ACHN (cell line): ENCODE data around the gene SHC3.

Experiments
- DNase-seq: peaks from one replicate; pipeline ENCODE4 v3.0.0-alpha.2; 2015
- in situ Hi-C: cut with HindIII; loops from 2 replicates; pipeline ENCODE4 v1.10.0; 2017; ENCODE audit warnings: low sequenced_read_pairs, low pct_ligation_motif_present, low pct_unique_long_range_greater_than_20kb

The SHC3 gene

DNA sequence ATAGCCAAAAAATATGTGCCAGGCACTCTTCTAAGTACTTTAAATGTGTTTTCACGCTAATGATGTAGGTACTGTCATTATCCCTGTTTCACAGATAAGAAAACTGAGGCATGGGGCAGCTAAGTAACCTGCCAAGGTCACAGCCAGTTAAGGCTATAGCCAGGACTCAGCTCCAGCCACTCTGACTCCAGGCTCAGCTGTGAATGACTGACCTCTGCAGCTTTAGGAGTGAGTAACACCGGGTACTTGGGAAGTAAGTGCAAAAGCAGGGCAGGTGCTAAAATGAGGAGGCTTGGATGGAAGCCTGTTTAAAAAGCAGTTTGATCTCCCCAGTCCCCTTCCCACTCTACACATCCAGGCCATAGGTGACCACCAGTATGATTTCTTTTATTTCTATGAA, 10.6 kb upstream of the SHC3 start:
- in situ Hi-C loops: no loop called here
- peak; percentile 15 for DNase-seq

DNA sequence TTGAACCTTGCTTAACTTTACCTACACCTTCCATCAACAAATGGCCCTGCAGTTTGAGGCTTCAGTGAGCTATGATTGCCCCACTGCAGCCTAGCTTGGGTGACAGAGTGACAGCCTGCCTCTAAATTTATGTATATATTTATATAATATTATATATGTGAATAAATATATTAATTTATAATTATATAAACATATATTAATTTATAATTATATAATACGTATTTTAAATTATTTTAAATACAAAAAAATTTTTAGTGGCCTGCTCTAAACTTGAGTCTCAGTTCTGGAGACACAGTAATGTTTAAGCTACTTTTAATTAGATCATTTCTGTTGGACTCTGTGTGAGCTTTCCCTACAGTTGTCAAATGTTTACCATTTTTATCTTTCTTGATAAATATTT, 9.3 kb upstream of the SHC3 start:
- in situ Hi-C loops: no loop called here
- DNase-seq: no peak

DNA sequence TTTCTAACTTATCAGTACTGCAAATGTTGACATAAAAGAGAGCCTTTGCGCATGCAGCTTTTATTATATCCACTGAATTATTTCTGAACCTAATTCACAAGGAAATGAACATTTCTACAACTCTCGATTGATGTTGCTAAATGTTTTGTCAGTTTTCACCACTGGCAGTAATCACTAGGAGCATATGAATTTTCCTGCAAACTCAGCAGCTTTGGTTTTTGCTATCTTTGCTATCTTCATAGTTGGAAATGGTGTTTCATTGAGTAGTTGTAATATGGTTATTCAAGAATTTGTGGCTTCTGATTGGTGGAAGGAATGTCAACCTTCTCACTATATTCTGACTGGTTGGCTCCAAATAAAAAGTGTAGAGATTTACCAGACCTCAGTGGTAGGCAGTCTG, 8.9 kb upstream of the SHC3 start:
- in situ Hi-C loops: no loop called here
- DNase-seq: no peak

DNA sequence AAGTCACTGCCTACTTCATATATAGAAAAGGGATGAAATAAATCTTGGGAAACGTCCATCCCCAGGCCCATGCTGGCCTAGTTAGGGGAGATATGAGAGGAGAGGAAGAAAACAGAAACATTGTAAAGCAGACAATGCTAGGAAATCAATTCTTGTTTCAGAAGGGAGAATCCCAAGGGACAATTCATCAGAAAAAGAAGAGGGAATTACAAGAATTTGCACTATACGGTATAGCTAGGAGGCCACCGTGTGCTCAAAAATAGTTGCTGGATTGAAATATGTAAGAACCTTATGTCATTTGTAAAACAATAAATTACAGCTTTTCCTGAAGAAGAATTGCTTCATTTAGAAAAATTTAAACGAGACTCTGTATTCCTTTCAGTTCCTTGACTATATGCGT, 8.3 kb upstream of the SHC3 start:
- in situ Hi-C loops: no loop called here
- no peak for DNase-seq

DNA sequence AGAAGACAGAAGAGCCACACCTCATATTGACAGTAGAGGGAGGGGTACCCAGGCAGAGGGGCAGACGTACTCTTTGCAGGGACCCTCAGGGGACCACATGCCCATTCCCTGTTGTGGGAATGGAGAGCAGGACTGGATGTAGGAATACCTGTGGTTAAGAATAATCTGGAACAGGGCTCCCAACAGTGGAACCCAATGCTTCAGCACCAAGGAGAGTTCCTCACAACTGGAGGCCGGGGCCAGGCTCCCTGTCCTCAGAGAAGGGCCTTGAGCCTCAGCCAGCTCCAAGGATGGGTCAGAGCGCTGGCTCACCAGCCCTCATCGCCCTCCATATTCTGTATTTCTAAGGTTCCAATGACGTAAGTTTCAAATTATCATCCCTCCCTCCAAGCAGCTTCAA, 7.4 kb upstream of the SHC3 start:
- in situ Hi-C loops: no loop called here
- DNase-seq: peak; percentile 57

DNA sequence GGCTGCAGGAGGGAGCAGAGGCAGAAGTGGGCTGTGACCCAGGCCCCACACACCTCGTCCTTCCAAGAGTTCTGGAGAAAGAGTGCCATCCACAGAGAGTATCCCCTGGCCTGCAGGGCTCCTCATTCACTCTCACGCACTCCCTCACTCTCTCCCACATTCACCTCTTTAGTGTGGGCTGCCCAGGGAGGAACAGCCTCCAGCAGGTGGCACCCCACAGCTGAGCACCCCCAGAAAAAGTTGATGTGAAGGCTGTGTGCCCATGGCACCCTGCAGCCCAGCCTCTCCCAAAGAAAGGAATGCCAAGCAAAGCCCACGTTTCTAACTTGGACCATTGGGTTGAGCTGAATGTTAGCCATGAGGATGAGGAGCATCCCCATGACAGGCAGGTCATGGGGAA, 4.5 kb upstream of the SHC3 start:
- DNase-seq: no peak
- in situ Hi-C loops: no loop called here

DNA sequence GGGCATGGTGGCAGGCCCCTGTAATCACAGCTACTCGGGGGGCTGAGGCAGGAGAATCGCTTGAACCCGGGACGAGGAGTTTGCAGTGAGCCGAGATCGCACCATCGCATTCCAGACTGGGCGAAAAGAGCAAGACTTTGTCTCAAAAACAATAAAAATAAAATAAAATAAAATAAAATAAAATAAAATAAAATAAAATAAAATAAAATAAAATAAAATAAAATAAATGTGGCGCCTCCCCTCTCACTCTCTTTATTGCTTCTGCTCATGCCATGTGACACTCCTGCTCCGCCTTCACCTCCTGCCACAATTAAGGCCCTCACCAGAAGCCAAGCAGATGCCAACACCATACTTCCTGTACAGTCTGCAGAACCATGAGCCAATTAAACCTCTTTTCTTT, 3.8 kb upstream of the SHC3 start:
- in situ Hi-C loops: no loop called here
- DNase-seq: no peak

DNA sequence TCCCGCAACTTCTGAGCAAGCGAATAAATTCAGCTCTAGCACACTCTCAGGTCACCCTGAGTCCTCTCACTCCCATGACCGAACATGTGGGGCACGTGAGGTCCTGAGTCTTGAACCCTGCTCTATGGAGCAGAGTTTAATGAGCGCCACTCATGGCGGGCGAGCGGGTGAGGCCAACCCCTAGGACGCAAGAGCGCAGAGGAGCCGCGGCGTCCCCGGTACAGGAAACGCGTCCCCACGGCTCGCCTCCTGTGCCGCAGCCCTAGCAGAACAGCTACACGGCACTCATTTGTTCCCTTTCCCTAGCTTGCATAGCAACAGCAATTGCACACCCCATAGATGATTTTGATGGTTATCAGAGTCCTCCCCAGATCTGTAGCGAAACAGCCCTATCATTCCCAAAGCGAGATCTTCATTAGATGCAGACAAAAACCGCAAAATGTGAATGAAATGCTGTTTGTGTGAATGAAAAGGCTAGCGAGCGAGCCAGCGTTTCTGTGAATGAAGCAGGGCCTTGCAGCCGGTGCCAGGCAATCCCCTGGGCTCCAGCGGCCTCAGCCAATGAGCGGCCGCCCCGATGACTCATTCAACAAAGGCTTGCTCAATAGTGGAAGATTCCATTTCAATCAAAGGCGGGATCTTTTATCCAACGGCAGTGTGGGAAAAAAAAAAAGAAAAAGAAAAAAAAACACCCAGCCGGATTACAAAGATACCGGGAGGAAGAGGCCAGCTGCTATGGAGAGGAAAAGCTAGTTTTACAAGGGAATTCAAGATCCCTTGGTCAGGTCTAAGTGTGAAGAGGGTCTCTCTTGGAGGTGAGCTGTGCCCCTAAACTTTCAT, 1.5 kb upstream of the SHC3 start:
- peak; percentile 94 for DNase-seq
- in situ Hi-C loops: no loop called here

DNA sequence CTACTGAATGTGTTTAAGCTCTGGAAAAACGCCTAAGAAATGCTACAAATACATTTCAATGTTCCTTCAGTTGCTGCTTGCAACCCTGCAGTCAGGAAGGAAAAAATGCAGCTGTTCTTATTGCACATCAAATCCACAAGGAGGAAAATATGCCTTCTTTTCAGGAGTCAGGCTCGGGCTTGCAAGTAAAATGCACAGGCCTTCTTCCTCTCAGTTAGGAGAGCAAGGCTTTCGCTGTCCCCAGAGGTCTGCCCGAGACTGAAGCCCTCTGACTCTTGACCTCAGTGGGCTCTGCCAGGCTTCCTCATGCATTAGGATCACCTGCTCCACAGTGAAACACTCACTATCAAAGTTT, 899 bp upstream of the SHC3 start:
- in situ Hi-C loops: no loop called here
- peak; percentile 49 for DNase-seq

DNA sequence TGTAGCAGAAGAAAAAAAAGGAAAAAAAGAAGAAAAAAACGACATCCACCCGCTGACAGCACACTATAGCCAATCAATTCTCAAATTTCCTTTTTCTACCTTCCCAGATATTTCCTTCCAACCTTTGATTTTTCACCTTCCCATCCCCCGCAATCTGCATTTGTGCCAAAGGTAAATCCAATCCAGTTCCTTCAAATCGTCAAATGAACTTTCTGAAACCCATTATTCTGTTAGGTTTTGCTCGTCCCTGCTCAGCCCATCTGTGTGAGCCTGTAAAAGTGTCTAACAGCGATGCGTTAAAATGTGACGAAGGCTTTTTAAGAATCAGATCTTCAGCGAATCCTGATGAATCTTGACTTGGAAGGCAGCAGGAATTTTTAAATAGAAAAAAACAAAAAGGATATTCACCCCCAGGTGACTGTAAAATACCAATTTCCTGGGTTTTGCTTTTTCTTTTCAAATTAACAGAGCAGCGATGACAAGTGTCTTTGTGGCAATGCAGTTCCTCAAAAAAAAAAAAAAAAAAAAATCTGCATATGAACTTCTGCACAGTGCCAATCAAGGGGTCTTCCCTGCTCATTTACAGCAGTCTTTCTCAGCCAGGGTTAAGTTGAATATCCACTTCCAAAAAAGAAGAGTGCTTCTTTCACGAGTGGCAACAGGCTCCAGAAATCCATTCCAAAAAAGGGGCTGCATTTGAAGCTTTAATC, 367 bp upstream of the SHC3 start:
- DNase-seq: no peak
- in situ Hi-C loops: no loop called here

DNA sequence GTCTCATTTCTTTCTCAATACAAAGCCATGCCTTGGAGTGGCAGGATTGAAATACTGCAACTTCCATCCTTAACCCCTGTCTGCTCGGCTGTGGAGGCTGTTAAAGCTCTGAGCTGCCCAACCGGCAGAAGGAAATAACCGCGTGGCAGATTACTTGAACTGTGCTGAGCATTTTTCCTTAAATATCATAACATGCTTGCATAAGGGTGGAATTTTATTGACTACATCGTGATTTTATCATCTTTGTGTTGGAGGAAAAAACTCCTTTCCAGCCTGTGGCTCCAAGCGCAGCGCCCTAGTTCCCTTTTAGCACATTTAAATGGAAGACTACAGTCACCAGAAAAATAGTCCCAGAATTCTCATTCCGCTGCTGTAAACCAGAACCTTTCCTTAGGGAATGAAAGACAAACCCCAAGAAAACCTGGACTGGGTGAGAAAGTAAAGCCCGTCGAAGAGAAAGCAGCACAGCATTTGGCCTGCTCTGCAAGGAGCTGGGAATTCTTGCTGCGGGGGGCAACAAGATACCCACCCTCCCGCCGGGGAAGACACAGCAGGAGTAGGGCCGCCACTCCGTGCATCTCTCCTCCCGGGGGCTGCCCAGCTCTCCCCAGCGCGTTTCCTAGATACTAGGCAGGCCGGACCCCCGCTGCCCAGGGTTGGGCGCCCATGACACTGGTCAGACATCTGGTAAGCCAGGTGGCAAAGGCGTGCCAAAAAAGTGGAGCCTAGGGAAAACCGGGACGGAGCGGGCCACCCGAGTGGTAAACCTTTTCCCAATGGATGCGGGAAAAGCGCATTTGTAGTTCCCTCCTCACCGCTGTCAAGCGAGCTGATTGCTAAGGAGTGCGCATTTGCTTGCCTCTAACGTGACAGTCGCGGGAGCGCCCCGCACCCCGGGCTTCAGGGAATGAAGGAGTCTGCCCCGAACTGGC, 1.3 kb downstream of the SHC3 start:
- DNase-seq: peak; percentile 40
- in situ Hi-C loops: no loop called here

DNA sequence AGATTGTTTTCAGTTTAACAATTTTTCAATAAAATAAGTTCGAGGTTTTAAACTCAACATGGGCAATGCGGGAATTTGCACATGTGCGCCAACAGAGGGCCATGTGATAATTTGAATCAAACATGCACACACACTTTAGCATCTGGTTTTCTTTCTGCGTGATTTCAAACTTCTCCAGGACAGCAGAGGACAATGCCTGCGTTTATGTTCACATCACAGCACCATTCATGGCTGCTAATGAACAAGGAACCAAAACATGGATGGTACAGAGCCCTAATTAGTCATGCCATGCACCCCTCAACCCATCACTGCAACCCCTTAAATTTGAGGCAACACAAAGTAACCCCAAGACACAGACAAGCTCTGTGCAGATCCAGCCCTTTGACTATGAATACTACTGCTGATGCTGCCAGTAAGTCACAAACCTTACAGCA, 2.8 kb downstream of the SHC3 start:
- in situ Hi-C loops: no loop called here
- peak; percentile 14 for DNase-seq

DNA sequence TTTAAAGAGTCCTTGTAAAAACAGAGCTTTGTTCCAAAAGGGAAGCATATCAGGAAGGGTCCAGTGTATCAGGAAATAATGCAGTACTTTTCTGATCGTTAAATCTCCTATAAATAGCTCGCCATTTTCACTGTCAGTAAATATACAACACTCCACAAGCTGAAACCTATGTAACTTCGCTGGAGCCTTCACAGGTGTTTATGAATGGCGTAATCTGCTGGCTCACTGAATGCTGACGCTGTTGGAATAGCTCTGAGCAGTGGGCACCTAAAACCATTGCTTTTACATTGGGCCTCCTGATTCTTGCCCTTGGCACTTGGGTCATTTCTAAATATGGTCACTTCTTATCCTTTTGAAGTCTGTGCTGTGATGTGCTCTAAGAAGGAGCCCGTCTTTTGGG, 4.3 kb downstream of the SHC3 start:
- in situ Hi-C loops: no loop called here
- no peak for DNase-seq

DNA sequence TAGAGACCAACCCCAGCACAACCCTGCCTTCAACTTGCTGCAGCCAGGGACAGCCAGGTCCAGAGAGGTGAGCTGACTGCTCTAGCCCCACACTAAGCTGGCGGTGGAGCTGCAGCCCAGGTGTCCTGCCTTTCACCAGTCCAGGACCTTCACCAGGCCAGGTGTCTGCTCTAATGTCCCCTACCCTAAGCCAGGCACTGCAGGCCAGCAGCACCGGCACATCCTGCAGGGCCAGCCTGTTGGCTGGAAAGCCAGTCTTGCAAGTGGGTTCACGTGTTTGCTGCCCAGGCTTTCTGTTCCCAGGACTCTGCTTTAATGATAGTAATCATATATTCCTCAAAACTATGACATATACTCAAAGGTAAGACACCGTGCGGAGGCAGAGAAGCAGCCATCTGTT, 5.5 kb downstream of the SHC3 start:
- DNase-seq: no peak
- in situ Hi-C loops: no loop called here

DNA sequence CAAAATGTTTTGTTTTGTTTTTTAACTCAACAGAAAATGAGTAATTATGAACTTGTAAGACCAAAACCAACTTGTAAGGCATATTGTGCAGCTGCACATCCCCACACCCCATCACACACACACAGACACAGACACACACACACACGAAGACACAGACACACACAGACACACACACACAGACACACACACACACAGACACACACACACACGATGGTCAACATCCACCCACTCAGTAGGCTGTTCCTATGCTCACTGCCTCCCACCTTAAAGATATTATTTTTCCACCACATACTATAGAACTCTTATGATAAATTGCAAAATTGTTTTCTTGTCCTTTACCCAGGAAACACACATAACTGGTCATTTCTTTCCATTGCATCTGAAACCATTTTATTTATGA, 6.2 kb downstream of the SHC3 start:
- in situ Hi-C loops: no loop called here
- no peak for DNase-seq

DNA sequence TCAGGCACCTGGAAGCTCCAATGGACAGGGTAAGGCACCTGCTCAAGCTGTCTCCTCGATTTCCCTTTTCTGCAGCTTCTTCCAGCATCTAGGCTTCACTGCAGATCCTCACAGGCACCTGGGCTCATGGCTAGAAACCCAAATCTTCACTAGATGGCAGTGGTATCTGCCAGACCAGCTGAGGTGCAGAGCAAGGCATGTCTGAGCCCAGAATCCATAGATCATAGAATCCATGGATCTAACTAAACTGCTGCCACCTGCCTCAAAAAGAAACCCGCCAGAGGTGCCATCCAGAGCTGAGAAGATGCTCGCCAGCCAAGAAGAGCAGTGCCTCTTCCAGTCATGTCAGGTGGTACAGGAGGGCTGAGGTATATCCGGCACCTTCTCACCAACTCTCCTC, 6.9 kb downstream of the SHC3 start:
- in situ Hi-C loops: no loop called here

DNA sequence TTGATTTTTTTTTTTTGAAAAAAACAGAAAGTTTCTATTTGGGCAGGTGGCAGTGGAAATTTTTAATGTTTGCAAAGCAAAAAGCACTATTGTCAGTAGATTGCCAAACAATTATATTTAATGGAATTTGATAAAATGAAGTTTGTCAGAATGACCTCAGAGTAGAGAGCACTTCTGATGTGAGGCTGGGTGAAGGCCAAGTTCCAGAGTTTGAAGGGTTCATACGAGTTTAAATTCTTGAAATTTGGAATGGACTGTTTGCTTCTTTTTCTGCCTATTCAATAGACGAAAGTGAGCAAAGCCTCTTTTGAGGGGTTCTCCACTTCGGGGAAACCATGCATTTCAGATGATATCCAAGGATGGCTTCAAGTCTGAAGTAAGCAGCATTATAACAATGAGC, 7.4 kb downstream of the SHC3 start:
- in situ Hi-C loops: no loop called here
- no peak for DNase-seq

More for the DNA sequence above, 6.9 kb downstream of the SHC3 start:
- DNase-seq: peak; percentile 5

DNA sequence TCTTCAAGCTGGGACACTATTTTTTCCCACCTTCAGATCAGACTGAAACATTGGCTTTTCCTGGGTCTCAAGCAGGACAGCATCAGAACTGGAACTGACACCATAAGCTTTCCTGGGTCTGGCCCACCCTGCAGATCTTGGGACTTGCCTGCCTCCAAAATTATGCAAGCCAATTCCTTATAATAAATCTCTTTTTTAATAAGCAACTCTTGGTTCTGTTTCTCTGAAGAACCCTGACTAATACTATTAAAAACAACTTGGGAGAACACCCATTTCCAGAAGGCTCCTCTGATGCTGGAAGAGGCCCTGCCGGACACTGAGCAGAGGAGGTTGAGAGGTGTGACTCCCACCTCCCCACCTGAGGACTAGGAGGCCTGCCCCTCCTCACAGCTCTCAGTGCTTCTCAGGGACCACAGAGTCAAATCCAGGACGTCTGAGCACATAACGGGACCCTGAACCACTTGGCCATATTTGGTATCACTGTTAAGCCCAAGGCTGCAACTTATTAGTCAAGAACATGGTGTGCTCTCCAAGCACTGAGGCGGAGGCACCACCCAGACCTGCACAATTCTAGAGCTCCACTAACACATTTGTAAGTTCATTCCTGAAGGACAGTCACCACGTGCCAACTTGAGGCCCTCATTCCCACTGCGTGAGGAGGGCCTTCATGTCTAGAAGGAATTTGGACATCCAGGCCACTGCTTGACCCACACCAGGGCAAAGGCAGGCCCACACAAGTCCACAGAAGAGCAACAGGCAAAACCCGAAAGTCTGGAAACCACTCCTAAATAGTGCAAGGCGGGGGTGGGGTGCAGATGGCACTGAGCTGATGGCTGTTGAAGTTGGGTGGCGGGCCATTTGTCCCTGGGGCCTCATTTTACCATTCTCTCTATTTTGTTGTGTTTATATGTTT, 9.5 kb downstream of the SHC3 start:
- in situ Hi-C loops: no loop called here
- no peak for DNase-seq
